Measurements from ENCODE around the gene MAP4K4. TPM values are rescaled to one million over a fixed set of nuclear protein-coding genes. Genes with fewer than 3 reads are reported as not detected.
A peak's percentile ranks its signal among the peaks of the same experiment; 100 is the strongest.

The MAP4K4 gene
- total RNA-seq, 2 donors from 2014 or later = 69.1 to 71.5 TPM

- ATAC-seq = no peak
- H3K4me3 Mint-ChIP-seq = no peak overlapping the region
Measured at GRCh38 chr2:101821828-101822458, 124.4 kb downstream of the MAP4K4 start.

GRCh38 chr2:101823347-101823791, 125.9 kb downstream of the MAP4K4 start:
- no peak overlapping the region for H3K27ac Mint-ChIP-seq
- DNase-seq (ENCODE audit: low spot score) = peak; percentile 75
- H3K4me1 Mint-ChIP-seq (ENCODE audit: low read depth in 2 of 2) = peaks cover 50% of the 10 kb centered on the region in 2 donors
- H3K4me3 Mint-ChIP-seq = peak overlapping the region; percentile 8
- H3K9me3 Mint-ChIP-seq = no peaks in the 10 kb centered on the region
- ATAC-seq = peak; percentile 76 to 87
- H3K36me3 Mint-ChIP-seq = peaks cover 6% of the 10 kb centered on the region
- H3K27me3 Mint-ChIP-seq = no peaks in the 10 kb centered on the region

More at GRCh38 chr2:101821828-101822458, 124.4 kb downstream of the MAP4K4 start:
- Mint-ChIP-seq H3K36me3 (peaks cover 1% of the 10 kb centered on the region), H3K9me3 (no peaks in the 10 kb centered on the region), H3K27me3 (no peaks in the 10 kb centered on the region), H3K4me1 (ENCODE audit: low read depth in 2 of 2) (peaks cover 44 to 50% of the 10 kb centered on the region in 2 donors), H3K27ac (no peak overlapping the region)
- no peak for DNase-seq (ENCODE audit: low spot score)

- no peak overlapping the region for H3K27ac Mint-ChIP-seq
- H3K4me1 Mint-ChIP-seq (ENCODE audit: low read depth in 2 of 2) = peaks cover 48 to 50% of the 10 kb centered on the region in 2 donors
Measured at GRCh38 chr2:101823859-101824258, 126.4 kb downstream of the MAP4K4 start.

GRCh38 chr2:101826716-101827115, 129.2 kb downstream of the MAP4K4 start:
- Mint-ChIP-seq H3K4me1 (ENCODE audit: low read depth in 2 of 2) (peaks cover 53 to 64% of the 10 kb centered on the region in 2 donors), H3K27me3 (no peaks in the 10 kb centered on the region), H3K4me3 (peak overlapping the region; percentile 32), H3K36me3 (peaks cover 20% of the 10 kb centered on the region), H3K9me3 (no peaks in the 10 kb centered on the region), H3K27ac (no peak overlapping the region)
- DNase-seq (ENCODE audit: low spot score) (no peak), ATAC-seq (no peak)

More at GRCh38 chr2:101823859-101824258, 126.4 kb downstream of the MAP4K4 start:
- H3K9me3 Mint-ChIP-seq = no peaks in the 10 kb centered on the region
- DNase-seq (ENCODE audit: low spot score) (no peak), ATAC-seq (no peak)
- H3K4me3 Mint-ChIP-seq = no peak overlapping the region
- H3K27me3 Mint-ChIP-seq = no peaks in the 10 kb centered on the region
- H3K36me3 Mint-ChIP-seq = peaks cover 6% of the 10 kb centered on the region

DNA sequence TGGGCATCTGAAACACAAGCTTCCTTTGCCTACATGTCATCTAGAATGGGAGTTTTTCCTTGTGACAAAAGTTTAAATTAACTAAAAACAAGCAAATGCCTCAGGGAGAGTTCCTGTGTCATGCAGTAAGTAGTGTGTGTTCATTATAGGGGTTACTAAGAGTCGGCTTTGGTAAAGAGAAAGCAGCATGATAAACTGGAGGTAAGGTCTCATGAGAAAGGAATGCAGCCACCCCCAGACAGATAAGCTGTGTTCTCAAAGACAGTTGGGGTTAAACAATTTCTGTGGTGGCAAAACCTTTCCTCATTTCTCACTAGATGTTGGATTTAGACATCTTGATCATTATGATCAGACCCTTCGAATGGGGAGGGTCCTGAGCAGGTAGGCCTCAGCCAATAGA, 129.7 kb downstream of the MAP4K4 start:
- DNase-seq (ENCODE audit: low spot score) (no peak), ATAC-seq (no peak)
- H3K36me3 Mint-ChIP-seq = peaks cover 20% of the 10 kb centered on the region
- no peaks in the 10 kb centered on the region for H3K9me3 Mint-ChIP-seq
- H3K27me3 Mint-ChIP-seq = no peaks in the 10 kb centered on the region
- no peak overlapping the region for H3K27ac Mint-ChIP-seq
- H3K4me1 Mint-ChIP-seq (ENCODE audit: low read depth in 2 of 2) = peaks cover 53 to 64% of the 10 kb centered on the region in 2 donors
- H3K4me3 Mint-ChIP-seq = peak overlapping the region; percentile 32

- no peaks in the 10 kb centered on the region for H3K27me3 Mint-ChIP-seq
- H3K27ac Mint-ChIP-seq = peak overlapping the region; percentile 1 to 4
- H3K9me3 Mint-ChIP-seq = no peaks in the 10 kb centered on the region
- DNase-seq (ENCODE audit: low spot score) = no peak
- peaks cover 46 to 54% of the 10 kb centered on the region in 2 donors for H3K4me1 Mint-ChIP-seq (ENCODE audit: low read depth in 2 of 2)
- H3K4me3 Mint-ChIP-seq = peak overlapping the region; percentile 32
- H3K36me3 Mint-ChIP-seq = peaks cover 20% of the 10 kb centered on the region
- peak in 1 of 2 donors; percentile 76 for ATAC-seq
Measured at GRCh38 chr2:101828257-101828656, 130.8 kb downstream of the MAP4K4 start.

DNA sequence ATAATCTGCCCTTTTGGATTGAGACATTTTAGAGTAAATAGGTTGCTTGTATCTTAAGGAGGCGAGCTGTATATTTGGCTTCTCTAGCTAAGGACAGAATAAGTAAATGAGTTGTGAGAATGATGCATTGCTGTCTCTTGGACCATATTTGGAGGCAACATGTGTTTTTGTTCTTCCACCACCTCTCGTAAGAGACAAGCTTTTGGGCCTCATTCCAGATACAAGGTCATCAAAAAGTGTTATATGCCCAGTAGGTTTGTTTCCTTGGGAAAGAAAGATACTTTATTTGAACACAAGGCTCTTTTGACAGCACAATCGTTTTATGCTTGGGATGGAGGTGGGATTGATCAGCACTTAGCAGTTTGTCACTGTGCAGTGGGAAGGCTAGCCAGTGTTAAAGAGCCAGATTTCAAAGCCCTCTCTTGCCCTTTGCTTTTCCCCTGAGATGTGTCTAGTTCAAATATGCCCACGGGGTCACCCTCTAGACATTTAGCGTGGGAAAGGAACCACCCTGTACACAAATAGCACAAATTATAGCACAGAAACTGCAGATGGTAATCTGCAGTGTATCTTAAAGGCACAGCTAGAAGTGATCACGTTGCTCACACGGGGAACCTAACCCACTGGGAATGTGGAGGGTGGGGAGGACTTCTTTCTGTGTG, 131.3 kb downstream of the MAP4K4 start:
- H3K4me1 Mint-ChIP-seq (ENCODE audit: low read depth in 2 of 2) = peaks cover 41 to 49% of the 10 kb centered on the region in 2 donors
- no peaks in the 10 kb centered on the region for H3K27me3 Mint-ChIP-seq
- DNase-seq (ENCODE audit: low spot score) (no peak), ATAC-seq (no peak)
- no peaks in the 10 kb centered on the region for H3K9me3 Mint-ChIP-seq
- H3K27ac Mint-ChIP-seq = peak overlapping the region; percentile 1 to 4
- peaks cover 20% of the 10 kb centered on the region for H3K36me3 Mint-ChIP-seq
- H3K4me3 Mint-ChIP-seq = peak overlapping the region; percentile 32

DNA sequence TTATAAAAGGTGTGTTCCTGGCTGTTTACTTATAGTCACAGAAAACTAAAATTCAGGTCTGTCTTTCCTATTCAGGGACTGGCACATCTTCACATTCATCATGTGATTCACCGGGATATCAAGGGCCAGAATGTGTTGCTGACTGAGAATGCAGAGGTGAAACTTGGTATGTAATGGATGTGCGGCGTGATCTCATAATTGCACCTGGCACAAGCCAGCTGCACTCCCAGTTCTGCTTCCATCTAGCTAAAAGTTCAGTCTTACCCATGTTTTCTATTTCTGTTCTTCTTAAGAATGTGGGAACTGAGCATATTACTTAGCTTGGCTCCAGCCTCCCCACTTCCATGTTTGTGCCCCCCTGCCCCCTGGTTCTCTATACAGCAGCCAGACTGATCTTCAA, 131.9 kb downstream of the MAP4K4 start:
- DNase-seq (ENCODE audit: low spot score) (no peak), ATAC-seq (no peak)
- Mint-ChIP-seq H3K4me1 (ENCODE audit: low read depth in 2 of 2) (peaks cover 41 to 48% of the 10 kb centered on the region in 2 donors), H3K4me3 (peak overlapping the region; percentile 53), H3K27me3 (no peaks in the 10 kb centered on the region), H3K9me3 (no peaks in the 10 kb centered on the region), H3K27ac (peak overlapping the region; percentile 22 to 25), H3K36me3 (peaks cover 20% of the 10 kb centered on the region)

GRCh38 chr2:101830146-101830545, 132.6 kb downstream of the MAP4K4 start:
- H3K27ac Mint-ChIP-seq = peak overlapping the region; percentile 22 to 25
- H3K27me3 Mint-ChIP-seq = no peaks in the 10 kb centered on the region
- peaks cover 20% of the 10 kb centered on the region for H3K36me3 Mint-ChIP-seq

DNA sequence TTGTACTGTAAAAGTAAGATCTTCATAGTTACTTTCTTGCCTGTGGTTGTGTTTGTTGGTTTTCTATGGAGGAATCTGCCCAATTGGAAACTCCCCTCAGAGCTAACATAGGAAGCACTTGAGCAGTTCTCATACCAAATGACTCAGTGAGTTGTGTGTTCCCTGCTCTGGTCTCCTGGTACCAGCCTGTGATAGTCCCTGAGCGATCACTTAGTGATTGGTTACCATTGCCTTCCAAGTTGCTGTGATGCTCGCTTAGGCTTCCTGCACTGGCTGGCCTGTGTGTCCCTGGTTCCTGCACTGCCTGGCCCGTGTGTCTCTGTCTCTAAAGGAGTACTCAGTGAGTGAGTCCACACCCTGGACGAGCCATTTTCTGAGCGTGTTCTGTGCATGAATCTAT, 133.0 kb downstream of the MAP4K4 start:
- no peaks in the 10 kb centered on the region for H3K9me3 Mint-ChIP-seq
- peaks cover 41 to 48% of the 10 kb centered on the region in 2 donors for H3K4me1 Mint-ChIP-seq (ENCODE audit: low read depth in 2 of 2)
- peak overlapping the region; percentile 22 to 25 for H3K27ac Mint-ChIP-seq
- peaks cover 20% of the 10 kb centered on the region for H3K36me3 Mint-ChIP-seq
- ATAC-seq (peak; percentile 66 to 77), DNase-seq (ENCODE audit: low spot score) (no peak)
- no peaks in the 10 kb centered on the region for H3K27me3 Mint-ChIP-seq
- H3K4me3 Mint-ChIP-seq = peak overlapping the region; percentile 53

More at GRCh38 chr2:101830146-101830545, 132.6 kb downstream of the MAP4K4 start:
- peak overlapping the region; percentile 53 for H3K4me3 Mint-ChIP-seq
- H3K9me3 Mint-ChIP-seq = no peaks in the 10 kb centered on the region
- peaks cover 41 to 48% of the 10 kb centered on the region in 2 donors for H3K4me1 Mint-ChIP-seq (ENCODE audit: low read depth in 2 of 2)
- ATAC-seq = peak in 1 of 2 donors; percentile 22
- no peak for DNase-seq (ENCODE audit: low spot score)

DNA sequence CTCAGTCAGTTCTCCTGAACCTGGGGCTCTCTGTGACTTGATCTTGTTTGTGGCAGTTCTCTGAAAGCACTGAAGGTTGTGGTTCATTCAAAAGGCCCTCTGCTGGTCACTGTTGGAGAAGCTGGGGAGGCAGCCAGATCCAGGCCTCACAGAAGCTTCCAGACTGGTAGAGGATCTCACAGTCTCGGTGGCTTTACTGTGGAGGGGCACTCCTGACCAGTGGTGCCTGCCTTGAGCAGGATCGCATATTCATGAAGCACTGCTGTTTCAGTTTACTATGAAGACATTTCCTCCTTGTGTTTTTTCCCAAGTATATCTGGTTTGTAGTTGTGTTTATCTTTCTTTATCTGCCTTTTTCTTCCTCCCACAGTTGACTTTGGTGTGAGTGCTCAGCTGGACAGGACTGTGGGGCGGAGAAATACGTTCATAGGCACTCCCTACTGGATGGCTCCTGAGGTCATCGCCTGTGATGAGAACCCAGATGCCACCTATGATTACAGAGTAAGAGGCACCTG, 133.9 kb downstream of the MAP4K4 start:
- peak overlapping the region; percentile 22 to 25 for H3K27ac Mint-ChIP-seq
- H3K36me3 Mint-ChIP-seq = peaks cover 20% of the 10 kb centered on the region
- peak overlapping the region; percentile 59 for H3K4me3 Mint-ChIP-seq
- peaks cover 41 to 48% of the 10 kb centered on the region in 2 donors for H3K4me1 Mint-ChIP-seq (ENCODE audit: low read depth in 2 of 2)
- H3K9me3 Mint-ChIP-seq = no peaks in the 10 kb centered on the region
- no peaks in the 10 kb centered on the region for H3K27me3 Mint-ChIP-seq
- ATAC-seq (peak; percentile 67 to 71), DNase-seq (ENCODE audit: low spot score) (peak; percentile 62)

GRCh38 chr2:101832114-101832513, 134.6 kb downstream of the MAP4K4 start:
- Mint-ChIP-seq H3K36me3 (peaks cover 22% of the 10 kb centered on the region), H3K4me3 (no peak overlapping the region), H3K9me3 (no peaks in the 10 kb centered on the region), H3K27ac (no peak overlapping the region), H3K4me1 (ENCODE audit: low read depth in 2 of 2) (peaks cover 37 to 46% of the 10 kb centered on the region in 2 donors), H3K27me3 (no peaks in the 10 kb centered on the region)
- DNase-seq (ENCODE audit: low spot score) = no peak
- ATAC-seq = no peak

DNA sequence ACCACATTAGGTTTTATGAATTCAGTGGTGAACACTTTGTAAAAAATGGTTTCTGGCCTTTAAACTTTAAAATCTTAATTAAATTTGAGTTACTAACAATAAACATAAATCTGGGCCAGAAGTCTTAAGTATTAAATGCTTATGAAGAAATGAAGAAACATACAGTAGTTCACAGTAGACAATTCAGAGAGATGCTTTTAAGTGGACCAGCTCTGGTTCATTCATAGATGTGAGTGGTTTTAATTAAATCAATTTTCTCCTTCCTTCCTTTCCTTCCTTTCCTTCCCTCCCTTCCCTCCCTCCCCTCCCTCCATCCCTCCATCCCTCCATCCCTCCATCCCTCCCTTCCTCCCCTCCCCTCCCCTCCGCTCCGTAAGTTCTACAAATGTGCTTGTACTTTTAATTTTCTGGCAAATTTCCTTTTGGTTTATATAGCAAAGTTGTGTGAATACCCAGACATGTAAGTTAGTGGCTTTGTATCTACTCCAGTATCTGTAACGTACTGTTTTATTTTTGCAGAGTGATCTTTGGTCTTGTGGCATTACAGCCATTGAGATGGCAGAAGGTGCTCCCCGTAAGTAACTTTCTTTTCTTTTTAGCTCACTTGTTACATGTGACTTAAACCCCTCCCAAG, 136.5 kb downstream of the MAP4K4 start:
- peaks cover 23 to 30% of the 10 kb centered on the region in 2 donors for H3K4me1 Mint-ChIP-seq (ENCODE audit: low read depth in 2 of 2)

More for the DNA sequence above, 136.5 kb downstream of the MAP4K4 start:
- H3K4me3 Mint-ChIP-seq = no peak overlapping the region
- ATAC-seq (no peak), DNase-seq (ENCODE audit: low spot score) (no peak)
- no peaks in the 10 kb centered on the region for H3K9me3 Mint-ChIP-seq
- peaks cover 24% of the 10 kb centered on the region for H3K36me3 Mint-ChIP-seq
- H3K27ac Mint-ChIP-seq = no peak overlapping the region
- no peaks in the 10 kb centered on the region for H3K27me3 Mint-ChIP-seq

Measured in natural killer cell treated with Interleukin-12 subunit alpha and Interleukin-12 subunit beta and Interleukin-15 and Interleukin-18, amount 100 ng/mL, for 72 hours (primary cell).